PC-9 (cell line): ENCODE results near the gene WRAP73. TPM values are rescaled to one million over a fixed set of nuclear protein-coding genes. Genes with fewer than 3 reads are reported as not detected.
A peak's percentile ranks its signal among the peaks of the same experiment; 100 is the strongest.

Source experiments
- BruUV-seq: library from RNA; stranded (reverse); fragments of 400-500 nt; replicated peaks from 2 replicates; lab custom pipeline; 2021; lab: Mats Ljungman, UMichigan
- CTCF ChIA-PET: fragments of 300-600 bp; sonication (Branson Sonifier 250); formaldehyde crosslinking; loops from one replicate; lab custom pipeline; 2022; ENCODE audit warnings: antibody characterized with exemption; lab: Charles Lee
- POLR2A ChIA-PET: fragments of 300-600 bp; sonication (Branson Sonifier 250); formaldehyde crosslinking; loops from one replicate; lab custom pipeline; 2022; ENCODE audit warnings: antibody characterized with exemption; ENCODE audit not compliant: unreplicated experiment; lab: Charles Lee
- DNase-seq, 2 experiments: peaks; one replicate each; pipeline versions ENCODE4 v3.0.0 to v3.0.0-alpha.2; 2015 to 2022; ENCODE audit warnings: mixed read lengths in 1 of 2
- H2AFZ ChIP-seq: fragments of 200-600 bp; sonication (generic); 2 replicates; pipeline ENCODE4 v1.8.1; 2017; ENCODE audit warnings: antibody characterized with exemption
- H3F3A ChIP-seq: fragments of 200-600 bp; sonication (generic); 2 replicates; pipeline ENCODE4 v1.8.1; 2017; ENCODE audit warnings: antibody characterized with exemption, mild to moderate bottlenecking, low read depth; ENCODE audit not compliant: insufficient read depth
- H3K27ac ChIP-seq: fragments of 200-600 bp; sonication (generic); 2 replicates; pipeline ENCODE4 v1.6.1; 2016; ENCODE audit warnings: mixed run types
- H3K27me3 ChIP-seq: fragments of 200-600 bp; sonication (generic); 2 replicates; pipeline ENCODE4 v1.6.1; 2016; ENCODE audit warnings: low read depth, mixed run types; ENCODE audit not compliant: insufficient read depth
- H3K36me3 ChIP-seq: fragments of 200-600 bp; sonication (generic); 2 replicates; pipeline ENCODE4 v1.6.1; 2016; ENCODE audit warnings: low read depth, mixed run types
- H3K4me1 ChIP-seq: fragments of 200-600 bp; sonication (generic); replicated peaks from 2 replicates; pipeline ENCODE4 v1.6.1; 2016; ENCODE audit warnings: mixed run types; ENCODE audit not compliant: insufficient read depth
- H3K4me2 ChIP-seq: fragments of 200-600 bp; sonication (generic); 2 replicates; pipeline ENCODE4 v1.6.1; 2017; ENCODE audit warnings: mixed run types
- H3K4me3 ChIP-seq: fragments of 200-600 bp; sonication (generic); 2 replicates; pipeline ENCODE4 v1.6.1; 2016; ENCODE audit warnings: mixed run types
- H3K79me2 ChIP-seq: fragments of 200-600 bp; sonication (generic); 2 replicates; pipeline ENCODE4 v1.6.1; 2017; ENCODE audit warnings: low read depth, mixed run types
- H3K9me2 ChIP-seq: fragments of 200-600 bp; sonication (generic); 2 replicates; pipeline ENCODE4 v1.8.1; 2017; ENCODE audit warnings: mild to moderate bottlenecking; ENCODE audit not compliant: insufficient read depth
- H3K9me3 ChIP-seq: fragments of 200-600 bp; sonication (generic); 2 replicates; pipeline ENCODE4 v1.8.1; 2016; ENCODE audit warnings: low read depth; ENCODE audit not compliant: insufficient read depth
- H4K20me1 ChIP-seq: fragments of 200-600 bp; sonication (generic); 2 replicates; pipeline ENCODE4 v1.8.1; 2017; ENCODE audit not compliant: insufficient read depth
- EZH2 ChIP-seq: fragments of 200-600 bp; sonication (generic); IDR thresholded peaks from 2 replicates; pipeline ENCODE4 v1.8.0; 2017; ENCODE audit warnings: antibody characterized with exemption, low read depth
- intact Hi-C: fragments of 100-400 bp; cut with micrococcal nuclease; formaldehyde crosslinking; loops from one replicate; pipeline ENCODE4 v1.10.0; 2022; ENCODE audit not compliant: unreplicated experiment
- total RNA-seq: library from RNA; stranded (reverse); gene quantifications from 2 replicates; pipeline ENCODE4 v1.2.3, GENCODE V29; 2021
- TF ChIP-seq, protein P1 (sequence below): fragments of 200-600 bp; sonication (generic); conservative IDR thresholded peaks from 2 replicates; pipeline ENCODE4 v1.6.1; 2017; ENCODE audit warnings: mixed run types, antibody characterized with exemption, mild to moderate bottlenecking, moderate library complexity

WRAP73 gene
- total RNA-seq, 1 experiment from 2014 or later = 25.5 TPM

DNA sequence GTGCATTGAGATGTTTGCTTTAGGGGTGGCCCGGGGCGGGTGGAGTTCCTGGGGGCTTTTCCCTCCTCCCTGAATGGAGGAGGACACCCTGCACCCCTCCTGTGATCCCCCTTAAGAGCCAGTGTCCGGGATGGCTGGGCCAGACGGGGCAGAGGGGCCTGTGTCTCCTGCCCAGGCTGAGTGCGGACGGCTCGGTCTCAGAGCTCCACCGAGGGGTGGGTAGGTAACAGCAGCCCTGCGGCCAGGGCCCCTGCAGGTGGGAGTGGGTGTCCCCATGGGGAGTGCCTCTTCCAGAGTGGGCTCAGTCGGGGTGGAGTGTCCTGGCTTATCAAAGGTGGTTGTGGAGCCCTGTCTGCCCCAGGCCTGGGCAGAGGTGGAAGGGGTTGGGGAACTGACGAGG, 25.5 kb upstream of the WRAP73 start:
- peaks cover 13% of the 10 kb centered on the region for H3K4me1 ChIP-seq
- no peaks in the 10 kb centered on the region for H3K9me3 ChIP-seq
- H3K4me2 ChIP-seq = no peak overlapping the region
- H4K20me1 ChIP-seq = no peaks in the 10 kb centered on the region; the same call in 1 of the 2 replicates
- intact Hi-C loops = no loop called here
- no peaks in the 10 kb centered on the region for H3K79me2 ChIP-seq
- no peaks in the 10 kb centered on the region for H3K36me3 ChIP-seq
- no peak for DNase-seq
- TF ChIP-seq EZH2 = no peak
- TF ChIP-seq, protein P1, sequence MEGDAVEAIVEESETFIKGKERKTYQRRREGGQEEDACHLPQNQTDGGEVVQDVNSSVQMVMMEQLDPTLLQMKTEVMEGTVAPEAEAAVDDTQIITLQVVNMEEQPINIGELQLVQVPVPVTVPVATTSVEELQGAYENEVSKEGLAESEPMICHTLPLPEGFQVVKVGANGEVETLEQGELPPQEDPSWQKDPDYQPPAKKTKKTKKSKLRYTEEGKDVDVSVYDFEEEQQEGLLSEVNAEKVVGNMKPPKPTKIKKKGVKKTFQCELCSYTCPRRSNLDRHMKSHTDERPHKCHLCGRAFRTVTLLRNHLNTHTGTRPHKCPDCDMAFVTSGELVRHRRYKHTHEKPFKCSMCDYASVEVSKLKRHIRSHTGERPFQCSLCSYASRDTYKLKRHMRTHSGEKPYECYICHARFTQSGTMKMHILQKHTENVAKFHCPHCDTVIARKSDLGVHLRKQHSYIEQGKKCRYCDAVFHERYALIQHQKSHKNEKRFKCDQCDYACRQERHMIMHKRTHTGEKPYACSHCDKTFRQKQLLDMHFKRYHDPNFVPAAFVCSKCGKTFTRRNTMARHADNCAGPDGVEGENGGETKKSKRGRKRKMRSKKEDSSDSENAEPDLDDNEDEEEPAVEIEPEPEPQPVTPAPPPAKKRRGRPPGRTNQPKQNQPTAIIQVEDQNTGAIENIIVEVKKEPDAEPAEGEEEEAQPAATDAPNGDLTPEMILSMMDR = no peak
- no peaks in the 10 kb centered on the region; the same call in 1 of the 2 replicates for H3F3A ChIP-seq
- CTCF ChIA-PET = no interaction called here
- H3K9me2 ChIP-seq = no peaks in the 10 kb centered on the region
- H3K27ac ChIP-seq = no peak overlapping the region
- no peak overlapping the region for H2AFZ ChIP-seq
- no TSS peak for BruUV-seq
- H3K27me3 ChIP-seq = no peaks in the 10 kb centered on the region
- H3K4me3 ChIP-seq = no peak overlapping the region
- POLR2A ChIA-PET = no interaction called here

DNA sequence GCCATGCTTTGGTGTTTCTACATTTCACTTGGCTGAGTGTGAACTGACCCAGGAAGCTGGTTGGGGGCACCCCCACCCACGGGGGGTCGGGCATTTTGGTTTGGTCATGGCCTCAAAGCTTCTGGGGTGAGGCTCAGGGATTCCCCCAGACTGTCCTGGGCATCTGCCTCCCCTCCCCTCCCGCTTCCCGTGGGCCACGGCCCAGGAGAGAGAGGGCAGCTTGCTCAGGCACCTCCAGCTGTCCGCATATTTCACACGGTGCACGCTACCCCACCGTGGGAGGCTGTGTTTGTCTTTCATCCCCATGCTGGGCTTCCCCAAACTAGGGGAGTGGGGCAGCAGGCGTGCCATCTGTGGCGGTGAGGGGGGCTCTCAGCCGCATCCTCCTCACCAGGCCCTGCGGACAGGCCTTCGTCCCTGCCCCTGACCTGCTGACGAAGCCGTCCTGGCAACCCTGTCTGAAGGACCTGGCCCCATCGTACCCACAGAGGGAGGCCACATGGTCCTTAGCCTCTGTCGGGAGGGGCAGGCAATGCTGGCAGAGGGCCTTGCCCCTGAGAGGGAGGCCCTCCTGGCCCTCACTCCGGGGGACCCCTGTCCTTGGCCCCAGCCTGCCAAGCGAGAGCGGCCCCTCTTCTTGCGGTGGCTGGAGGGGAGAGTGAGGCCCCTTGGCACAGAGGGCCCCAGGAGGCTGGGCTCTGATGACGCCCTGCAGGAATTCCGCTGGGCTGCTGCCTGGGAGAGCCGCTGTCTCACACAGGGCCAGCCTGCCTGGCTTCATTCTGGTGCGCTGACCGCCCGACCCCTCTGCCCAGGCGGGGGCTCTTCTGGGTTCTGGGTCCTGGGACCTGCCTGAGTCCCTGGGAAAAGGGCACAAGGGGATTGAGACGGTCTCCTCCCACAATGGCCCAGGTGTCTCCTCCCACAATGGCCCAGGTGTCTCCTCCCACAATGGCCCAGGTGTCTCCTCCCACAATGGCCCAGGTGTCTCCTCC, 24.5 kb upstream of the WRAP73 start:
- Histone ChIP-seq H3K4me2 (peak overlapping the region; percentile 79), H3K9me2 (no peaks in the 10 kb centered on the region)
- CTCF ChIA-PET = no interaction called here

DNA sequence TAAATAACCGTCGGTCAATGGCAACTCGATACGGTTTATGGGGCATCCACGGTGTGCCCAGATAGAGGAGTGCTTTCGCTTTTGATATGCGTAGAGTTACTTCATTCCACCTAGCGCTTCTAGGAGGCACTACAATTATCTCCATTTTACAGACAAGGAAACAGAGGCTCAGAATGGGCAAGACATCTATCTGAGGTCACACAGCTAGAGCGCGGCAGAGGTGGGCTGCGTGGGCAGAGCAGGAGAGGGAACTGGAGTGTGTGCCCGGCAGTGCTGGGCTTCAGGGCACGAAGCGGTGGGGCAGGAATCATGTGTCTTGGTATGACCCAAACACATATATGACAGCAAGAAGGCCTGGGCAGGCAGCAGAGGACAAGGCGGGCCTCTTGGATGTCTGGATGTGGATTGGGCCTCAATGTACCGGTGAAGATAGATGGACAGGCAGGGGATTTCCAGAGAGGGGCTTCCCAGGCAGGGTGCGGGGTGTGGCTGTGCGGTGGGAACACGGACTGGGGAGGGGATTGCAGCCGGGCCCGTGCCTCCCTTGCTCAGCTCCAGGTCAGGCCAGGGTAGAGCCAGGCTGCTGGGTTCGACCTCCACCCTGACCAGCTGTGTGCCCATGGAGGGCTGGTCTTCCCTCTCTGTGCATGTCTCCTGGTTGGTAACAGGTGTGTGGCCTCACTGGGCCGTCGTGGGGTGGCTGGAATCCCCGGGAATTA, 23.6 kb upstream of the WRAP73 start:
- Histone ChIP-seq H3K4me3 (no peak overlapping the region), H3K4me2 (no peak overlapping the region), H3K36me3 (no peaks in the 10 kb centered on the region), H4K20me1 (no peaks in the 10 kb centered on the region; the same call in 1 of the 2 replicates), H2AFZ (no peak overlapping the region), H3K27me3 (no peaks in the 10 kb centered on the region), H3K27ac (no peak overlapping the region), H3K79me2 (no peaks in the 10 kb centered on the region), H3K9me3 (no peaks in the 10 kb centered on the region), H3F3A (no peaks in the 10 kb centered on the region; the same call in 1 of the 2 replicates), H3K4me1 (peaks cover 19% of the 10 kb centered on the region), H3K9me2 (no peaks in the 10 kb centered on the region)
- ChIA-PET POLR2A (no interaction called here), CTCF (no interaction called here)
- TF ChIP-seq EZH2 = no peak
- TF ChIP-seq, protein P1 = no peak
- DNase-seq = peak in 1 of 2 experiments; percentile 19
- intact Hi-C loops = no loop called here
- no TSS peak for BruUV-seq

More for the DNA sequence above, 24.5 kb upstream of the WRAP73 start:
- peak; percentile 35 to 69 for DNase-seq
- no peak overlapping the region for H3K27ac ChIP-seq
- intact Hi-C loops = no loop called here
- no peaks in the 10 kb centered on the region for H3K36me3 ChIP-seq
- peak overlapping the region; percentile 41; the same call in 1 of the 2 replicates for H3K4me3 ChIP-seq
- no peak for TF ChIP-seq EZH2
- TF ChIP-seq, protein P1 = no peak
- no peaks in the 10 kb centered on the region for H3K79me2 ChIP-seq
- no TSS peak for BruUV-seq
- 0 out of 2 replicates have a peak overlapping the region, but pooled peaks have one; percentile 69 for H2AFZ ChIP-seq
- peaks cover 13% of the 10 kb centered on the region for H3K4me1 ChIP-seq
- no peaks in the 10 kb centered on the region for H3K27me3 ChIP-seq
- no peaks in the 10 kb centered on the region; the same call in 1 of the 2 replicates for H4K20me1 ChIP-seq
- H3K9me3 ChIP-seq = no peaks in the 10 kb centered on the region
- POLR2A ChIA-PET = no interaction called here
- H3F3A ChIP-seq = no peaks in the 10 kb centered on the region; the same call in 1 of the 2 replicates
